G401.6 (cell line): ENCODE data around the gene CHST11.

Source experiments
- FAIRE-seq: peaks from 2 replicates; lab custom pipeline; 2012; peaks lifted over from hg19 to GRCh38; lab: Jason Lieb, UNC

CHST11 gene

DNA sequence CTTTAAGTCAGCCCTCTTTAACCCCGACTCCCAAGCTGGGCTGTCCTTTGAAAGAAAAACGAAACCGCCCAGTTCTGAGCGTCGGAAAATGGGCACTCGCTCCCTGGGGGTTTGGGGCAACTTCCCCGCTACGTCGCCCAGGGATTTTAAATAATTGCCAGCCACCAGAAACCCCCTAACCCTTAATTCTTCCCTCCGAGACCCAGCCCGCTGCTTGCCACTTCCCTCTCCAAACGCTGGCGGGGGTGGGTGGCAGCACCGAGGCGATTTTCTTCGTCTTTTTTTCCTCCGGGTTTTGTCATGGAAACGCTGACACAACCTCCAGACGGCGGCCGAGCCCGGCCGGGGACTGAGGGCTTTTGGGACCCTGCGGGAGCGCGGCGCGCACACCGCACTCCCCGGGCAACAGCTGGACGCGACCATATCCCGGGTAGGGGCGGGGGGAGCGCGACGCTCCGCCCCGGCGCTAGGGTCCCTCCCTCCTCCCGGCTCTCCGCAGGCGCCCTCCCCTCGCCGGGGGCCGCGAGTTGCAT, at the start of gene CHST11:
TSS of gene CHST11 (plus strand) at position 532 of the 533 bp plus-strand sequence.
- FAIRE-seq: no peak

DNA sequence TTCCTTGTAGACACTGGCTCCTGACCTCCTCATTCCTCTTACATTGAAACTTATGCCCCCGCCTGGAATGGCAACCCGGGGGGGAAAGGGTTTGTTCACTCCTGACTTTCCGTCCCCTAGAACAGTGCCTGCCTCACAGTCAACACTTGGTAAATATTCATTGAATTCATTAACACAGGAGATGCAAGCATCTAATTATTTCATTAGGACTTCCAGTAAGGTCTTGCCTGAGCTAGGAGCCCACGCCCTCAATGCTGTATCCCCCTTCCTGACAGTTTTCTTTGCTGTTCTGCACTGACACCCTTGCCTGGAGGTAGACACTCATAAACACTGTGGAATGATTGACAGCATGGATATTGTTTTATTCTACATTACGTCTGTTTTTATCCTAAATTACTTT, 49.3 kb upstream of the CHST11 start:
- no peak for FAIRE-seq

DNA sequence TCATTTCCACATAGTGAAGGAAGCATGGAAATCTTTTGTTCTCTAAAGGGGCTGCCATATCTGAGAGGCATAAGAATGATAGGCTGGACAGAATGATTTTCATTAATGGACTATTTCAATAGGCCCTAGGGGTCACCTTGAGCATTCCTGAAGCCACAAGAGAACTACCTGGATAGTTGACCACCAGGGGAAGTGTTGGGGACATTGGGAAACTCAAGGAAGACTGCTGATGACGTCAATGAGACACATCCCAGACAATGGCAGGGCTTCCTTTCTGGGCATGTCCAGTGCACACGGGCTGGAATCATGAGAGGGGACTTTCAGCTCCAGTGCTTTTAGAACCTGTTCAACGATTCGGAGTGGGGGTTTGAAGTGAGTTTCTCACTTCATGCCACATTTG, 48.8 kb upstream of the CHST11 start:
- FAIRE-seq: no peak

DNA sequence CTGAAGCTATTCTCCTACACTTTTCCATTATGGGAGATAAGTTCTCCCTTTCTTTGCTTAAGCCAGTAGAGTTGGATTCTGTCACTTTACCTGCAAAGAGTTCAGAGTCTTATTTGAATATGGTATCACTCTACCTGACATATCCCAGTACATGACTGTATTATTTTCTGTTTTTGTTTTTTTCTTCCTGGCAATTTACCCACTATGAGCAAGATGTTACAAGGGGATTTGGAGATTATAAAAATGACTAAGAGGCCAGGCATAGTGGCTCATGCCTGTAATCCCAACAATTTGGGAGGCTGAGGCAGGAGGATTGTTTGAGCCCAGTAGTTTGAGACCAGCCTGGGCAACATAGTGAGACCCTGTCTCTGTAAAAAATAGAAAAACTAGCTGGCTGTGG, 46.4 kb upstream of the CHST11 start:
- FAIRE-seq: no peak

DNA sequence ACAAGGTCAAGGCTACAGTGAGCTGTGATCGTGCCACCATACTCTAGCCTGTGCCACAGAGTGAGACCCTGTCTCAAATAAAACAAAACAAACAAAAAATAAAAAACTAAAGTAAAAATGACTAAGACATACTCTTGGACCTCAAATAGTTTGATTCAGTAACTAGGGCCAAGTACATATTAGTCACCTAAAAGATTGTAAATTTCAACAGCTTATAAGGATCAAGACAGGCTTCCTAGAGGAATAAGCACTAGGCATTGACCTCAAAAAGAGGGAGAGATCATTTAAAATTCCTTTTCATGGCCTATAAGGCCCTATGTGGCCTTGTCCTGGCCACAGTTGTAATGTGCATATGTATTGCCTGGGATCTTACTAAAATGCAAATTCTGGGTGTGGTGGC, 46.0 kb upstream of the CHST11 start:
- no peak for FAIRE-seq

DNA sequence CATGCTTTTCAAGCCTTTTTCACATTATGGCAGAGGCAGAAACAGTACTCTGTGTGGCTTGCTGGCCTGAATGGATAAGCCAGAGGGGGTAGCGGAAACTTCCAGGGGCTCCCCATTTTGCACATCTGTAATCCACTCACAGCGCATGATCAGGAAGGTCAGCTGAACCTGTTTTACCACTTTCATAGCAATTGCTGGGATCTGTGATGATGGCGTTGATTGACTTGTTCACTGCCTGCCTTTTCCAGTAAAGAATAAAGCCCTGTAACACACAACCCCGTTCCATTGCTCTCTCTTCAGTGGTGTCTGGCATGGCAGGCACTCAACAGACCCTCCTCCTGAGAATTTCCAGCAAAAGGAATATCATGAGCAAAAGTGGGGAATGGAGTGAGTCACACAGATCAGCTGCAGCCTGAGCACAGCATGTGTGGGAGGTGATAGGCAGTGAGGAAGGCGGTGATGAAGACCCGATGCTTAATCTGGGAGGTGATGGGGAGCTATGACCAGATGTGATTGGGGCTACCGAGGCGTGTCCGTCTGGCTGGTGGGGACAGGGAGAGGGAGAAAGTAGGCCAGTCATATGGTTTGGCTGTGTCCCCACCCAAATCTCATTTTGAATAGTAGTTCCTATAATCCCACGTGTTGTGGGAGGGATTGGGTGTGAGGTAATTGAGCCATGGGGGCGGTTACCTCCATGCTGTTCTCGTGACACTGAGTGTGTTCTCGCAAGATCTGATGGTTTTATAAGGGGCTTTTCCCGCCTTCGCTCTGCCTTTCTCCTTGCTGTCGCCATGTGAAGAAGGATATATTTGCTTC, 44.7 kb upstream of the CHST11 start:
- no peak for FAIRE-seq

DNA sequence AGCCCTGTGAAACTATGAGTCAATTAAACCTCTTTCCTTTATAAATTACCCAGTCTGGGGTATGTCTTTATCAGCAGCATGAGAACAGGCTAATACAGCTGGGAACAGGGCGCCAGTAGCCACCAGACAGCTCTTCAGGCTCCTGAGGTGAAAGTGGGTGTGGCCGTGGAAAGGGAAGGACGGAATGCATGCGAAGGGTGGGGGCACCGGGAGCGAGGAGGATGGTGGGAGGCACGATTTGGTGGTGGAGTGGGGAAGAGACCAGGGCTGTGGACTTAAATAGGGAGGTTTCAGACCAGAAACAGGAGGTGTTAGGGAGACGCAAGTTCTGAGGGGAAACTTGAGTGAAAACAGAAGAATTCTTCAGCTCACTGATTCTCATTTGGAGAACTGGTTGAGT, 44.1 kb upstream of the CHST11 start:
- no peak for FAIRE-seq

DNA sequence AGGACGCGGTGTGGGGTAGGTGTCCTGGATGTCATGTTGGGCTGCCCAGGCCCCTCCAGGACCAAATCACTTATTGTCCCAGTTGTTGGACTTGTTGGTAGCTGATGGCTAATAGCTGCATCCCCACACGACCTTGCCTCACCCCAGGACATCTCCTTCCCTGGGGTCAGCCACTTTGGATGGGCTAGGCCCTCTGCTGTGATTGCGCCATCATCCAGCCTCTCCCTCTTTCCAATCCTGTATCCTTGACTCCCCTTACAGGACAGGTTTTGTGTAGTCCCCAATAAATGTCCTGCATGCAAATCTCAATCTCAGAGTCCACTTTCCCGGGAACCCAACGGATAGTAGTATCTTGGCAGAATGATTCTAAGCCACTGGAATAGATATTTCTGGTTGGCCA, 43.4 kb upstream of the CHST11 start:
- no peak for FAIRE-seq

DNA sequence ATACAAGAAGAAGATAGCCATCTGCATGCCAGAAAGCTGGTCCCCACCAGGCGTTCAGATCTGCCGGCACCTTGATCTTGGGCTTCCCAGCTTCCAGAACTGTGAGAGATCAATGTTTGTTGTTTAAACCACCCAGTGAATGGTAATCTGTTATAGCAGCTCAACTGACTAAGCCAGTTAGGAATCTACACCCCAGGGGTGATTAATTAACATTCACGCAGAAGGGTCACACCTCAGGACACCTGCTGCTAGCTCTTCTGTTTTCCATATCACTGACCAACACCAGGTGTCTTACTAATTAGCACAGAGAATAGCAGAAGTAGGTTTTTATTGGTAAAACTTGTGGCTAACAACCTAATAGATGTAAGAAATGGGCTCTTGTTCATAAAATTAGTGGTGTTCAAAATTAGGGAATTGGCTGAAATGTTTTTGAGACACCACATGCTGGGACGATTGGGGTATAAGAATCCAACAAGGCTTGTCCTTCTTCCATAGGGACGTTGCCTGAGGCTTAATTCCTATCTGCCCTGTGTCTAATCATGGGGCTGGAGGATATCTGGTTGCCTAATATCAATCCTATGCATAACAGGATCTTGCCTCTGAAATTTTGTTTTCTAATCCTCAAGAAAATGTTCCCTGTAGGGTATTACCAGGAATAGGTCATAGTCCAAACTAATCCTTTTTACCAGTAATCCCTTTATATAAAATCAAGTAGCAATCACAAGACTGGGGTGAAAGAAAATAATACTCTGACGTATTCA, 42.0 kb upstream of the CHST11 start:
- FAIRE-seq: no peak

DNA sequence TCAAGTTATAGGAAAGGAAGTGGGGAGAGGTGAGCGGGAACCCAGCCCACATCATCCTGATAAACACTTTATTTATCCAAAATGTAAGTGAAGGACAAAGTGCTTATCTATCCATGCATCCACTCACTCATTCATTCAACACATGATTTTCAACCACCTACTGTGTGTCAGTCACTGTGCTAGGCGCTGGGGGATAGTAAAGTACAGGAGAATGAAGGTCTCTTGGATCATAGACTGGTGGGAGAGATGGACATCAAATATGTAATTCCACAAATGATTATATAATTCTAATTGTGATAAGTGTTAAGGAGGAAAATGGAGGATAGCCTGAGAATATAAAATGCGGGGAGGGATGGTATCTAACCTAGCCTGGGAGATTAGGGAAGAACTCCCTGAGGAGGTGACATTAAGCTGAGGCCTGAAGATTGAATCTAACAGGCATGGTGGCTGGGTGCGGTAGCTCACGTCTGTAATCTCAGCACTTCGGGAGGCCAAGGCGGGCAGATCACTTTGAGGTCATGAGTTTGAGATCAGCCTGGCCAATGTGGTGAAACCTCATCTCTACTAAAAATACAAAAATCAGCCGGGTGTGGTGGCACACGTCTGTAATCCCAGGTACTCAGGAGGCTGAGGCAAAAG, 41.3 kb upstream of the CHST11 start:
- no peak for FAIRE-seq

DNA sequence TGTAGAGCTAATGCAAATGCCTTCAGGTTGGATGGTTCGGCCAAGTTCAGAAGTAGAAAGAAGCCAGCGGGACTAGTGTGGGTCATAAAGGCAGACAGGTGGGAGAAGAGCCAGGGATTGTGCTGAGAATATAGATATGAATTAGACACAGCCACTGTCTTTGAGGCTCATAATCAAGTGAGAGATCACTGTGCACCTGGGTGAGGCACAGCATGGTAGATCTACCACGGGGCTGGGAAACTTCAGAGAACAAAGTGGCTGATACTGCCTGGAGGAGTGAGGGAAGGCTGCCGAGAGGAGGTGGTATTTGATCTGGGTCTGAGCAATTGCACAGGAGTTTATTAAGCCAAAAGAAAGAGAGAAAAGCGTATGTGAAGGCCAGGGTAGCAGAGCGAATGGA, 40.6 kb upstream of the CHST11 start:
- FAIRE-seq: no peak

DNA sequence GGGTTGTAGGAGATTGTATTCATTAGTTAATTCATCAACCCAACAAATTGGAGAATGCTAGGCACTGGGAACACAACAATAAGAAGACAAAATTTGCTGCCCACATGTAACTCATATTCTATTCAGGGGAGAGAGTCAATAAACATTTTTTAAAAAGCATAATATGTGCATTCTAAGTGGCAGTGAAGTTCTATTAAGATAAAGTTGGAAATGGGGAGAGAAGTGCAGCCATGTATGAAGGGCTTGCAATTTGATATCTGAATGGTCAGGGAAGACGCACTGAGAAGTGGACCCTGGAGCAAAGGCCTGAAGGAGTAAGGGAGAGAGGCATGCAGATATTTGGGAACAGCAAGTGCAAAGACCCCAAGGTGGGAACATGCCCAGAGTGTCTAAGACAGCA, 40.2 kb upstream of the CHST11 start:
- no peak for FAIRE-seq

DNA sequence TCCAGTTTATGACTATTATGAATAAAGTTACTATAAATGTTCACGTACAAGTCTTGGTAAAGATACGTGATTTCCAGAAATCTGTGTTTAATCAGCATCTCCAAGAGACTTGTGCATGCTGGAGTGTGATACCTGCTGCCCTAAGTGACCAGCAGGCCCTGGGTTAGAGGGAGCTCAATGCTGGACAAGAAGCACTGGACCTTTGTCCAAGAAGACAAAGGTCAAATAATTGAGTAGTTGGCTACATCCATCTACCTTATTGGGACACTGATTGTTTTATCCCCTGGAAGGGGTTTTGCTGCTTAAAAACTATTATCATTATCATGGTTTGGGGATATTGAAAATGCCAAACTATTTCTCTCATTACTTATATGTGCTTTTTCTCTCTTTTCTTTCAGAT, 37.0 kb upstream of the CHST11 start:
- no peak for FAIRE-seq

DNA sequence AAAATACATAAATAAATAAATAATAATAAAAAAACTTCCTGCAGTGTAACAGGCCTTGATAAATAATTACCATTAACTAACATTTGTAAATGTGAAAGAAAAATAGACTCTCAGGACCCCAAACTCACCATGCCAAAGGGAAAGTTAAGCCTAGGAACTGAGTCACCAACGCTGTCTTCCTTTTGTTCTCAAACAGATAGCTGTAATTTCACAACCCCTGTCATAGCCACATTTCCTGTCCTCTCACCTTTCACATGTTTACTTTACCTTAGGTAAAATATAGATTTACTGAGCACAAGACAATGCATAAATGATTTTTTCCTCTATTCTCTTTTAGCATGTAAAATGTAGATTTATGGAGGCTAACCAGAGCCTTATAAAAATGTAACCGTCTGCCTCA, 35.9 kb upstream of the CHST11 start:
- no peak for FAIRE-seq

DNA sequence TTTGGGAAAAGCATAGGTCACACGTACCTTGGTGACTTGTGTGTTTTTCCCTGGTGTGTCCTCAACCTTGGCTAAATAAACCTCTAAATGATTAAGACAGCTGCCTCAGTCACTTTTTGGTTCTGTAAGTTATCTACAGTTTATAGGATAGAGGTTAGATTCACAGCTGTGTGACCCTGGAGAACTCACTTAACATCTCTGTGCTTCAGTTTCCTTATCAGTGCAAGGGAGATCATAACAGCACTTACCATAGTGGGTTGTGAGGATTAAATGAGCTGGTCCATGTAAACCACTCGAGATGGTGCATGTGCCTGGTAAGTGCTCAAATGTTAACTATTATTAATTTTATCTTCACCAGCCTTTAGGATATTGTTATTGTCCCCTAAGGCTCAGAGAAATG, 35.4 kb upstream of the CHST11 start:
- no peak for FAIRE-seq

DNA sequence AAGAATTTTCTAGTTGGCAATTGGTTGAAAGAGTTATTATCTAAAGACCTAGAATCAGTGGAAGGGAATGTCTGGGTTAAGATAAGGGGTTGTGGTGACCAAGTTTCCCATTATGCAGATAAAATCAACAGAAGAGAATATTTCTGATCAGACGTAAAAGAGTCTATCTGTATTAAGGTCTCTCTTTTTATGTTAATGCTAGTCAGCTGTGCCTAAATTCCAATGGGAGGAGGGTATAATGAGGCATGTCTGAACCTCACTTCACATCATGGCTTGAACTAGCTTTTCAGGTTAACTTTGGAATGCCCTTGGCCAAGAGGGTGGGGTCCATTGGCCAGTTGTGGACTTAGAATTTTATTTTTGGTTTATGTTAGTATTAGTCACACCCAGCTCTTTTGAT, 34.3 kb upstream of the CHST11 start:
- FAIRE-seq: no peak

DNA sequence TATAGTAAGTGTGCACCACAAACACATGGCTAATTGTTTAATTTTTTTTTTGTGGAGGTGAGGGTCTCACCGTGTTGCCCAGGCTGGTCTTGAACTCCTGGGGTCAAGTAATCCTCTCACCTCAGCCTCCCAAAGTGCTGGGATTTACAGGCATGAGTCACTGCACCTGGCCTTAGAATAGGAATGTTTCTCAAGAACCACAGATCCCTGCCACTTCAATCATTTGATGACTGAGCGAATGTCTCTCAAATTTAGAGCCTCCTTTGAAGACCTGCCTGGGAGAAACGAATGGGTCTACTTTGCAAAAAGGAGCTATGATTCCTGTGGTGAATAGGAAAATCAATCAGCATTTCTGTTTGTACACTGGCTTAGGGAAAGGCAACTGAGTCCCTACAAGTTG, 33.5 kb upstream of the CHST11 start:
- FAIRE-seq: no peak

DNA sequence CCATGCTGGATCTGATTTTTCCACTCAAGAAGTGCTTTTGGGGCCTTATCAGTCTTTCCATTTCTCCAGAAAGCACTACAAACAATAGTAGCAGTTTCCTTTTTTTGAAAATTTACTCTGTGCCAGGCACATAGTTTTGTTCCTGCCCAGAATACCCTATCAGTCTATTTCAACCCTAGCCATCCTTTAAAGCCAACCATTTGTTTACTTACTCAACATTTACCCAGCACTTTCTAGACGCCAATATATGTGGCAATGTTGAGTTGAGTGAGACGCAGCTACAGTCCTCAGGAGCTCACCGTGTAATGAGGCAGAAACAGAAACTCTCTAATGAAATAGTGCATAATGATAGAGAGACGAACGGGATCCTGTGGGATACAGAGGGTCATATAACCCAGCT, 32.9 kb upstream of the CHST11 start:
- no peak for FAIRE-seq

DNA sequence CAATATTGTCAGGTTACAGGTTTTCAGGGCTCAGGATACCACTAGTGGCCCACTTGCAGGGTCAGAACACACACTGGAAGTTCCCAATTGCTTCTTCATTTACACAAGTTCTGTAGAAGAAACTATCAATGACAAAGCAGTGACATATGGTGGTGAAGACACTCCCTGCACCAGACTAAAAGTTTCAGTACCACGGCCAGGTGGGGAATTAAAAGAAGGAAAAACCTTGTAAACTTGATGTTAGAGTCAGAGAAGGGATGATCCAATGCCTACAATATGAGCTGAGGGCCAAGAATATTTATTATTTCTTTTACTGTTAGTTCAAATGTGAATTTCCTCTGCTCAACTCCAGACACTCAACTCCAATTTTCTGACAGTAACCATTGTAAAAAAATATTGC, 31.8 kb upstream of the CHST11 start:
- no peak for FAIRE-seq

DNA sequence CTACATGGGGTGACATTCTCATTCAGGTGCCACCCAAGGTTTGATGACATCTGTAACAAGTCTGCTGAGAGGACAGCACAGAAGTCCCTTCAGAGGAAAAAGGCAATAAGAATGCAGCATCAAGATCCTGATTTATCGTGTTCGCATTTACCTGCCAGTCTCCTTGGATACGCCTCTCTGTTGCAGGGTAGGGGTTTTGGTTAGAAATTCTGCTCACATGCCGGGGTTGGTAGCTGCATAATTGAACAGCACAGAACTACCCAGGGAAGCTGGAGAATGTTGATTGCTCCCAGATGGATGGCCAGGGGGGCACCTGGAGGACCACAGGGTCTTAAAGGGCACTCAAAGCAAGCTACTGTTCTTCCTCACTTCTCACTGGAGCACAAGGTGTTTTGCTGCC, 31.1 kb upstream of the CHST11 start:
- FAIRE-seq: no peak

DNA sequence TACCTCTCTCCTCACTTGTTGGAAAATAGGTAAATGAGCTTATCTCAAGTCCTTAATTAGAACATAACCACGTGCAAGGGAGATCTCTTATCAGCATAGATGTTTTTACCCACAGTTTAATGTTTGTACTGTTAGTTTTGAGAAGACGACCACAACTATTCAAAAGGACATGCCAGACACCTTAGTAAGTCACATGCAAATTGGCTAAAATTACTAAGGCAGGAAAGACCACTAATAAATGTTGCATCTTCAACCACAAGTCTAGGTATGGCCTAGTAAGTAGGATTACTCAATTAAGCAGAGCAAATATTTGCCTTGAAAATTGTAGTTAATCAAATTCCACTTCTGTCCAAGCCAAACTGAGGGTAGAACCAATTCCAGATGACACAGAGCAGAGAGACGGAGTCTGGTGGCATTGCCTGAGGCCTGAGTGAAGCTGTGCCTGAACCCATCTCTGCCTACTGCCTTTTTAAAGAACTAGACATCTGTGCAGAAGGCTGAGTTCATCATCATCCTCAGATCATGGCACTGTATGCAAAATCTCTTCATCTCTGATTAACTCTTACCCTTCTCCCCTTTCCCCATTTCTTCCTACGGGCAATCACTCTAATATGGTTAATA, 29.7 kb upstream of the CHST11 start:
- no peak for FAIRE-seq

DNA sequence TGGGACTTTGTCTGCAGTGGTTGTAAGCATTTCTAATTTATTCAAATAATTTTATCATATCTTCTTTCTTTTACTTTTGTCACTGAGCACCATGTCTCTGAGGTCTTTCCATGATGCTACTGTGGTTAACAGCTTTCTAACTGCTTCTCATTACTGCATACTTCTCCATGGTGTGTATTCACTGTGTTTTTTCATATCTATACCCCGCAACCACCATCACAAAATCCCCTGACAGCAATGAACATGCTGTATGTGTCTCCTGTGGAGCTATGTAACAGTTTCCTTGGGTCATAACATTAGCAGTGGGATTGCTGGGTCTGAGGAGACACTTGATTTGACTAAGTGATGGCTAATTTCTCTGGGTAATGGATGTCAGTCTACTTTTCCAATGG, 29.2 kb upstream of the CHST11 start:
- FAIRE-seq: no peak

DNA sequence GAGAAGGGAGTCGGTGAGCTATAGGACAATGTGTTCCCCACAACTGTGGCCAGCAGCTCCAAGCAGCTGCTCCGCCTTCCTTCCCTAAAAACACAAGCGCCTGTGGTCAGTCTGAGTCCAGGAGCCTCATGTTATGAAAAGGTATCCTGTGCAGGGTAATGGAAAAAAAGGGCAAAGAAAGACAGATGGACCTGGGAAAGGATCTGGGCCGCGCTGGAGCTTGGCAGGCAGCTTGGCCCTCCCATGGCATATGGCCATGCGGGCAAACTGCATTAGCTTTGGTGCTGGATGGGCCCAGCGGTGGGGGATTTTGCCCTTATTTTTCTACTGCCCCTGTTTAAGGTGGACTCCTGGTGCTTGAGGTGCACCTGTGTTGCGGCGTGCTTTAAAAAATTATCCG, 23.7 kb upstream of the CHST11 start:
- no peak for FAIRE-seq
